ENCODE results near the gene TM9SF2.

Gene TM9SF2

GRCh38 chr13:99600318-99600717, 99.0 kb downstream of the TM9SF2 start:
- Histone ChIP-seq H3K9ac (no peak overlapping the region), H2AFZ (ENCODE audit: low read depth) (no peak overlapping the region), H3K27ac (no peak overlapping the region), H3K36me3 (ENCODE audit: insufficient read depth) (no peaks in the 10 kb centered on the region), H3K4me1 (ENCODE audit: low read depth, poor library complexity, severe bottlenecking) (peaks cover 3% of the 10 kb centered on the region), H4K20me1 (ENCODE audit: insufficient read depth) (no peaks in the 10 kb centered on the region), H3K79me2 (ENCODE audit: insufficient read depth, low read depth) (no peaks in the 10 kb centered on the region), H3K4me3 (IDR thresholded peaks at IDR 0.05; ENCODE audit: insufficient read depth, low read depth, low read length) (no peak overlapping the region), H3K4me2 (no peak overlapping the region), H3K27me3 (ENCODE audit: insufficient read depth, low read depth) (no peaks in the 10 kb centered on the region)
- TF ChIP-seq CTCF (conservative IDR thresholded peaks at IDR 0.05; ENCODE audit: low read depth, low read length) = no peak

DNA sequence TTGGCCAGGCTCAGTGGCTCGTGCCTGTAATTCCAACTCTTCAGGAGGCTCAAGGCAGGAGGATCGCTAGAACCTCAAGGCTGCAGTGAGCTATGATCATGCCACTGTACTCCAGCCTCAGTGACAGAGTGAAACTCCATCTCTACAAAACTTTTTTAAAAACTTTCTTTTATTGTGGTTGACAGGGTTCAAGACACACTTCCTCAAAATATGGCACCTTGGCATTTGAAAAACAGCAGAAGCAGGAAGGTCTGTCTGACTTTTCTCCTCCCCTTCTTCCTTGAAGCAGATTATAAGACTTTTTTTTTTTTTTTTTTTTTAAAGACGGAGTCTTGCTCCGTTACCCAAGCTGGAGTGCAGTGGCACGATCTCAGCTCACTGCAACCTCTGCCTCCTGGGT, 100.3 kb downstream of the TM9SF2 start:
- H3K79me2 ChIP-seq (ENCODE audit: insufficient read depth, low read depth) = no peaks in the 10 kb centered on the region
- H3K4me1 ChIP-seq (ENCODE audit: low read depth, poor library complexity, severe bottlenecking) = peaks cover 7% of the 10 kb centered on the region
- no peak for TF ChIP-seq CTCF (conservative IDR thresholded peaks at IDR 0.05; ENCODE audit: low read depth, low read length)
- no peaks in the 10 kb centered on the region for H4K20me1 ChIP-seq (ENCODE audit: insufficient read depth)
- H3K4me2 ChIP-seq = no peak overlapping the region
- H3K27me3 ChIP-seq (ENCODE audit: insufficient read depth, low read depth) = no peaks in the 10 kb centered on the region
- no peak overlapping the region for H3K27ac ChIP-seq
- H3K4me3 ChIP-seq (IDR thresholded peaks at IDR 0.05; ENCODE audit: insufficient read depth, low read depth, low read length) = no peak overlapping the region
- no peak overlapping the region for H2AFZ ChIP-seq (ENCODE audit: low read depth)
- H3K36me3 ChIP-seq (ENCODE audit: insufficient read depth) = no peaks in the 10 kb centered on the region
- no peak overlapping the region for H3K9ac ChIP-seq

DNA sequence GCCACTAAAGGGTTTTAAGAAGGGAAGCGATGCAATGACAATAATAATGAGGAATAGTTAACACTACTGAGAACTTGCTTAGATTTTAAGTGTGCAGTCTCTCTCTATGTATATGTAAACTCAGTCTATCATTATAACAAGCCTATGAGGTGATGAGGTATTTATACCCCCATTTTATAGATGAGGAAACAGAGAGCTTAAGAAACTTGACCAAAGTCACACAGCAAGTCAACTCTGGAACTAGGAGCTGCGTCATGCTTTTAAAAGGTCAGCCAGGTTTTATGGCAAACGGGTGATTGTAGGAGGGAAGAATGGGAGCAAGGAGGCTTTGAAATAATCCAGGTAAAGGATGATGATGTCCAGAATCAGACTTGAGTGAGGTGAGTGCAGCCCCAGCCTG, 103.4 kb downstream of the TM9SF2 start:
- no peak overlapping the region for H3K9ac ChIP-seq
- H3K27ac ChIP-seq = no peak overlapping the region
- H3K4me2 ChIP-seq = no peak overlapping the region
- no peaks in the 10 kb centered on the region for H3K79me2 ChIP-seq (ENCODE audit: insufficient read depth, low read depth)
- H3K36me3 ChIP-seq (ENCODE audit: insufficient read depth) = no peaks in the 10 kb centered on the region
- TF ChIP-seq CTCF (conservative IDR thresholded peaks at IDR 0.05; ENCODE audit: low read depth, low read length) = no peak
- no peak overlapping the region for H2AFZ ChIP-seq (ENCODE audit: low read depth)
- peaks cover 7% of the 10 kb centered on the region for H3K4me1 ChIP-seq (ENCODE audit: low read depth, poor library complexity, severe bottlenecking)
- no peaks in the 10 kb centered on the region for H3K27me3 ChIP-seq (ENCODE audit: insufficient read depth, low read depth)
- H3K4me3 ChIP-seq (IDR thresholded peaks at IDR 0.05; ENCODE audit: insufficient read depth, low read depth, low read length) = no peak overlapping the region
- no peaks in the 10 kb centered on the region for H4K20me1 ChIP-seq (ENCODE audit: insufficient read depth)

- Histone ChIP-seq H3K4me2 (peak overlapping the region; percentile 76; the same call in 1 of the 2 replicates), H3K27me3 (ENCODE audit: insufficient read depth, low read depth) (no peaks in the 10 kb centered on the region), H3K27ac (no peak overlapping the region; the same call in 1 of the 2 replicates), H2AFZ (ENCODE audit: low read depth) (peak overlapping the region; percentile 79), H3K4me3 (IDR thresholded peaks at IDR 0.05; ENCODE audit: insufficient read depth, low read depth, low read length) (no peak overlapping the region), H3K4me1 (ENCODE audit: low read depth, poor library complexity, severe bottlenecking) (peaks cover 7% of the 10 kb centered on the region), H3K79me2 (ENCODE audit: insufficient read depth, low read depth) (no peaks in the 10 kb centered on the region), H3K9ac (no peak overlapping the region; the same call in 1 of the 2 replicates), H4K20me1 (ENCODE audit: insufficient read depth) (no peaks in the 10 kb centered on the region), H3K36me3 (ENCODE audit: insufficient read depth) (no peaks in the 10 kb centered on the region)
- TF ChIP-seq CTCF (conservative IDR thresholded peaks at IDR 0.05; ENCODE audit: low read depth, low read length) = no peak; the same call in 1 of the 2 replicates
These were observed 104.4 kb downstream of the TM9SF2 start for GRCh38 chr13:99605420-99606323.

All from KMS-11 (cell line).